Measurements from ENCODE around the gene SETDB2.

DNA sequence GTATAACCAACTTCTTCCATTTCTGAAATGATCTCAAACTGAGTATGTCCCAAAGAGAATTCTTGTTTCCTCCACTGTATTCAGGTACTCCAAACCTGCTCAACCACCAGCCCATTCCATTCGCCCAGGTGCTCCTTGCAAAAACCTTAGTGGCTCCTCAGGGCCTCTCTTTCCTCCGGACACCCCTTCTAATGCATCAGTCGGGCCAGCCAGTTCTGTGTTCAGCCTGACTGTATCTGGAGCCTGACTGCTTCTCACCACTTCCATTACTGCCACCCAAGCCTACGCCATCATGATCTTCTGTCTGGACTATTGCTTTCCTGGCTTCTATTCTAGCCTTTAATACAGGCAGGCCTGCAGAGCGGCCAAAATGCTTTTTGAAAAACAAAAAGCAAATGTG is 53.2 kb downstream of the SETDB2 start:
- TF ChIP-seq CHD1 (IDR thresholded peaks at IDR 0.05; ENCODE audit: low read depth, low read length) (no peak), RAD21 (IDR thresholded peaks at IDR 0.05; ENCODE audit: low read length) (no peak), POLR2A (IDR thresholded peaks at IDR 0.05; ENCODE audit: low read depth, low read length) (no peak), NFE2L2 (IDR thresholded peaks at IDR 0.05; ENCODE audit: low read depth, low read length) (no peak), CEBPB (IDR thresholded peaks at IDR 0.05; ENCODE audit: low read depth, low read length) (no peak), RCOR1 (IDR thresholded peaks at IDR 0.05; ENCODE audit: insufficient replicate concordance, low read length) (no peak), MAZ (IDR thresholded peaks at IDR 0.05; ENCODE audit: borderline replicate concordance, low read depth, low read length) (no peak), SMC3 (IDR thresholded peaks at IDR 0.05; ENCODE audit: low read depth, low read length) (no peak), BHLHE40 (IDR thresholded peaks at IDR 0.05; ENCODE audit: low read depth, low read length) (no peak)
- TF ChIP-seq, protein P1, sequence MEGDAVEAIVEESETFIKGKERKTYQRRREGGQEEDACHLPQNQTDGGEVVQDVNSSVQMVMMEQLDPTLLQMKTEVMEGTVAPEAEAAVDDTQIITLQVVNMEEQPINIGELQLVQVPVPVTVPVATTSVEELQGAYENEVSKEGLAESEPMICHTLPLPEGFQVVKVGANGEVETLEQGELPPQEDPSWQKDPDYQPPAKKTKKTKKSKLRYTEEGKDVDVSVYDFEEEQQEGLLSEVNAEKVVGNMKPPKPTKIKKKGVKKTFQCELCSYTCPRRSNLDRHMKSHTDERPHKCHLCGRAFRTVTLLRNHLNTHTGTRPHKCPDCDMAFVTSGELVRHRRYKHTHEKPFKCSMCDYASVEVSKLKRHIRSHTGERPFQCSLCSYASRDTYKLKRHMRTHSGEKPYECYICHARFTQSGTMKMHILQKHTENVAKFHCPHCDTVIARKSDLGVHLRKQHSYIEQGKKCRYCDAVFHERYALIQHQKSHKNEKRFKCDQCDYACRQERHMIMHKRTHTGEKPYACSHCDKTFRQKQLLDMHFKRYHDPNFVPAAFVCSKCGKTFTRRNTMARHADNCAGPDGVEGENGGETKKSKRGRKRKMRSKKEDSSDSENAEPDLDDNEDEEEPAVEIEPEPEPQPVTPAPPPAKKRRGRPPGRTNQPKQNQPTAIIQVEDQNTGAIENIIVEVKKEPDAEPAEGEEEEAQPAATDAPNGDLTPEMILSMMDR (conservative IDR thresholded peaks at IDR 0.05; ENCODE audit: low read depth, low read length) = no peak
- TF ChIP-seq, protein P2, sequence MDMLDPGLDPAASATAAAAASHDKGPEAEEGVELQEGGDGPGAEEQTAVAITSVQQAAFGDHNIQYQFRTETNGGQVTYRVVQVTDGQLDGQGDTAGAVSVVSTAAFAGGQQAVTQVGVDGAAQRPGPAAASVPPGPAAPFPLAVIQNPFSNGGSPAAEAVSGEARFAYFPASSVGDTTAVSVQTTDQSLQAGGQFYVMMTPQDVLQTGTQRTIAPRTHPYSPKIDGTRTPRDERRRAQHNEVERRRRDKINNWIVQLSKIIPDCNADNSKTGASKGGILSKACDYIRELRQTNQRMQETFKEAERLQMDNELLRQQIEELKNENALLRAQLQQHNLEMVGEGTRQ (IDR thresholded peaks at IDR 0.05; ENCODE audit: low read depth, low read length) = no peak

Data from IMR-90 (cell line).